Prostate gland (tissue), 2 donors: ENCODE results near the gene LRRC37B. TPM values are rescaled to one million over a fixed set of nuclear protein-coding genes. Genes with fewer than 3 reads are reported as not detected.
"Not testable (repeated sequence)": the region's sequence is repeated elsewhere in the genome, so short reads cannot be mapped to it uniquely, and the experiment has no call there.

ENCODE experiments used
- DNase-seq: peaks from one replicate; pipeline ENCODE4 v3.0.0-alpha.2; 2019; ENCODE audit warnings: low spot score
- H3K27ac ChIP-seq, 2 donors: fragments of 200-600 bp; sonication (generic); 2 replicates each; pipeline ENCODE4 v1.5.1; 2017 to 2019
- H3K27me3 ChIP-seq: fragments of 200-600 bp; sonication (generic); replicated peaks from 2 replicates; pipeline ENCODE4 v1.5.1; 2019; ENCODE audit not compliant: insufficient read depth
- H3K36me3 ChIP-seq, 2 donors: fragments of 200-600 bp; sonication (generic); 1 replicate in 1 of 2; 2 replicates in 1 of 2; pipeline versions ENCODE4 v1.5.1 to v1.8.1; 2017 to 2019
- H3K4me1 ChIP-seq: fragments of 200-600 bp; sonication (generic); replicated peaks from 2 replicates; pipeline ENCODE4 v1.5.1; 2019
- H3K4me3 ChIP-seq, 2 donors: fragments of 200-600 bp; sonication (generic); 2 replicates each; pipeline ENCODE4 v1.5.1; 2017 to 2019
- H3K9me3 ChIP-seq: fragments of 200-600 bp; sonication (generic); 2 replicates; pipeline ENCODE4 v1.5.1; 2017
- CTCF ChIP-seq, 4 experiments: fragments of 200-600 bp in 2 of 4; fragments of 450-650 bp in 2 of 4; sonication (generic) in 2 of 4; IDR thresholded peaks; 1 replicate in 3 of 4; 2 replicates in 1 of 4; pipeline ENCODE4 v1.5.1; 2016 to 2019; ENCODE audit warnings: antibody characterized with exemption in 4 of 4, mild to moderate bottlenecking in 2 of 4, moderate library complexity in 2 of 4
- POLR2A ChIP-seq: fragments of 450-650 bp; IDR thresholded peaks from one replicate; pipeline ENCODE4 v1.6.1; 2016; ENCODE audit warnings: antibody characterized with exemption, mild to moderate bottlenecking
- POLR2AphosphoS5 ChIP-seq: sonication (generic); formaldehyde crosslinking; IDR thresholded peaks from one replicate; pipeline ENCODE4 v1.6.1; 2017; ENCODE audit warnings: antibody characterized with exemption
- WGBS: methylation state at CpG from one replicate; pipeline ENCODE4 v1.1.5; 2018; 5-methylcytosine and 5-hydroxymethylcytosine counted together
- intact Hi-C: fragments of 100-400 bp; cut with DNase I; formaldehyde crosslinking; loops from one replicate; pipeline ENCODE4 v1.14.2; 2022
- total RNA-seq, 2 donors: library from RNA; depleted of rRNA; stranded (reverse); fragments of >200 nt; gene quantifications; one replicate each; pipeline ENCODE4 v1.1.0, GENCODE V29; 2016

Gene LRRC37B
- total RNA-seq, 2 donors from 2014 or later: 8.7 to 23.6 TPM

- Histone ChIP-seq H3K4me1 (no peaks in the 10 kb centered on the region), H3K4me3 (no peak overlapping the region), H3K36me3 (no peaks in the 10 kb centered on the region), H3K27ac (no peak overlapping the region), H3K9me3 (no peaks in the 10 kb centered on the region), H3K27me3 (no peaks in the 10 kb centered on the region)
- TF ChIP-seq CTCF (IDR thresholded peaks at IDR 0.05) (no peak), POLR2AphosphoS5 (no peak), POLR2A (no peak)
- intact Hi-C loops: no loop called here
- 99% methylated on average over 2 of the region's 2 CpGs for WGBS
- no peak for DNase-seq
Observed at GRCh38 chr17:32033223-32033622, 26.0 kb downstream of the LRRC37B start.

DNA sequence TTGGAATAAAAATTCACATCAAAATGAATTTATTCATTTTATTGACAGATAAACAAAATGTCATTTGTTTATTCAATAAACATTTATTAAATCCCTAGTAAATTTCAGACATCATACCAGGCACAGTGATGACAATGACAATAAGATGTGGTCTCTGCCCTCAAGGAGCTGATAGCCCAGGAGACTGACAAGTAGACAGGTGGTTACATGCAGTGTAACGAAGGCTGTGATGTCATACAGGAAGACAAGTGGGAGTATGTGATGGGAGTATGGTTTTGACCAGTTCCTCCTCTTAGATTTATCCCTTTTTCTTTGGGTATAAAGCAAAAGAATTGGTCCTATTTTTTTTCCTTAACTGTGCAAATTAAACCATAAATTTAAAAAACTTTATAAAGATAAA is 26.6 kb downstream of the LRRC37B start:
- H3K36me3 ChIP-seq, H3K27me3 ChIP-seq, H3K4me3 ChIP-seq, H3K4me1 ChIP-seq, intact Hi-C loops, H3K27ac ChIP-seq, H3K9me3 ChIP-seq, DNase-seq: not testable (repeated sequence)
- WGBS: 89% methylated on average over 1 of the region's 1 CpG

DNA sequence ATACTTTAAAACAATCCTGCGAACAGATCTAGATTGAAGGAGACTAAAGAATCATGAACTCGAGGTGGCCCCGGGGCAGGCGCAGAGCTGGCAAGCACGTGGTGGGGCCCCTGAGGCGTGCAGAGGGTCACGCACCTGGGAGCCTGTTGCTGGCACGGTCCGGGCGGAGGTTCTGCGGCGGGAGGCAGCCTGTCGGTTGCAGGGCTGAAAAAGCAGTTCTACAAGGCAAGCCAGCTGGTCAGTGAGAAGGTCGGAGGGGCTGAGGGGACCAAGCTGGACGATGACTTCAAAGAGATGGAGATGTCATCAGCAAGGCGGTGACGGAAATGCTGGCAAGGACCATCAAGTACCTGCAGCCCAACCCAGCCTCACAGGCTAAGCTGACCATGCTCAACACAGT is 33.1 kb downstream of the LRRC37B start:
- intact Hi-C loops, H3K4me3 ChIP-seq, DNase-seq, H3K9me3 ChIP-seq, H3K4me1 ChIP-seq, H3K27me3 ChIP-seq, H3K36me3 ChIP-seq, H3K27ac ChIP-seq: not testable (repeated sequence)
- WGBS: 90% methylated on average over 17 of the region's 17 CpGs

DNA sequence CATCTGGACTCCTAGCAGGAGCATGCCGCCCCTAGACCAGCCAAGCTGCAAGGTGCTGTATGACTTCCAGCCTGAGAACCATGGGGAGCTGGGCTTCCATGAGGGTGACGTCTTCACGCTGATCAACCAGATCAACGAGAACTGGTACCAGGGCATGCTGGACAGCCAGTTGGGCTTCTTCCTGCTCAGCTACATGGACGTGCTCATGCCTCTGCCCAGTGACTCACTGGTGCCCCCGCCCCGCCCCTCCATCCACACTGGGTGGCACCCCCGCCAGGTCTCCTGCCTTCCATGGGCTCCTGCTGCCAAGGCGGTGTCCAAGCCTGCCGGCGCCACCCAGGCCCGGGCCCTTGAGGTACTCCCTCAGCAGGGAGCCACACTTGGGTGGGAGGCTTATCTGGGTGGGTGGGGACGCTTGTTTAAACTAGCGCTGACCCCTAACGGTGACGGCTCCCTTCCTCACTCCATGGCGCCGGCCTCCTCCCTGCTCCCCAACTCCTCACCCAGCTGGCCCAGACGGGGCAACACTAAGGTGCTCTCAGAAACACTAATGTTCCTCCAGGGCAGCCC is 34.2 kb downstream of the LRRC37B start:
- H3K27me3 ChIP-seq, H3K4me3 ChIP-seq, H3K9me3 ChIP-seq, H3K4me1 ChIP-seq, H3K27ac ChIP-seq, H3K36me3 ChIP-seq, DNase-seq, intact Hi-C loops: not testable (repeated sequence)
- 93% methylated on average over 18 of the region's 19 CpGs for WGBS

GRCh38 chr17:32042266-32042665 is 35.1 kb downstream of the LRRC37B start:
- H3K4me1 ChIP-seq, intact Hi-C loops, H3K27me3 ChIP-seq, H3K4me3 ChIP-seq, H3K36me3 ChIP-seq, H3K9me3 ChIP-seq, H3K27ac ChIP-seq, DNase-seq: not testable (repeated sequence)
- 96% methylated on average over 10 of the region's 11 CpGs for WGBS

- DNase-seq, intact Hi-C loops, H3K4me1 ChIP-seq, H3K27me3 ChIP-seq, H3K9me3 ChIP-seq, H3K27ac ChIP-seq, H3K4me3 ChIP-seq, H3K36me3 ChIP-seq: not testable (repeated sequence)
- WGBS: 87% methylated on average over 3 of the region's 3 CpGs
Observed at GRCh38 chr17:32045611-32046010, 38.4 kb downstream of the LRRC37B start.

GRCh38 chr17:32047663-32048062 is 40.5 kb downstream of the LRRC37B start:
- H3K4me1 ChIP-seq, H3K9me3 ChIP-seq, H3K36me3 ChIP-seq, H3K27ac ChIP-seq, intact Hi-C loops, H3K27me3 ChIP-seq, DNase-seq, H3K4me3 ChIP-seq: not testable (repeated sequence)
- 92% methylated on average over 6 of the region's 6 CpGs for WGBS

GRCh38 chr17:32054985-32055384 is 47.8 kb downstream of the LRRC37B start:
- H3K27me3 ChIP-seq, H3K27ac ChIP-seq, DNase-seq, H3K36me3 ChIP-seq, H3K4me3 ChIP-seq, H3K9me3 ChIP-seq, H3K4me1 ChIP-seq, intact Hi-C loops: not testable (repeated sequence)
- 97% methylated on average over 4 of the region's 4 CpGs for WGBS

- intact Hi-C loops, H3K4me1 ChIP-seq, H3K27me3 ChIP-seq, H3K4me3 ChIP-seq, H3K27ac ChIP-seq, H3K9me3 ChIP-seq, DNase-seq, H3K36me3 ChIP-seq: not testable (repeated sequence)
- WGBS: 85% methylated on average over 3 of the region's 3 CpGs
Observed at GRCh38 chr17:32055425-32055824, 48.2 kb downstream of the LRRC37B start.

DNA sequence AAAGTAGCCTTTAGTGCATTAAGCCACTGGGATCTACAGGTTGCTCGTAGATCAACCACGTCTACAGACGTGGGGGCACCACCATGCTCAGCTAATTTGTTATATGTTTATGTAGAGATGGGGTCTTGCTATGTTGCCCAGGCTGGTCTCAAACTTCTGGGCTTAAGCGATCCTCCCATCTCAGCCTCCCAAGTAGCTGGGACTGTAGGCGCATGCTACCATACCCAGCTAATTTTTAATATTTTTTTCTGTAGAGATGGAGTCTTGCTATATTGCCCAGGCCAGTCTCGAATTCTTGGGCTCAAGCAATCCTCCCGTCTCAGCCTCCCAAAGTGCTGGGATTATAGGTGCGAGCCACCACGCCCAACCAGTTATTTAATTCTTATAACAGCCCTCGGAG is 49.3 kb downstream of the LRRC37B start:
- not testable (repeated sequence) for H3K36me3 ChIP-seq
- whole genome bisulfite sequencing: 93% methylated on average over 8 of the region's 10 CpGs

DNA sequence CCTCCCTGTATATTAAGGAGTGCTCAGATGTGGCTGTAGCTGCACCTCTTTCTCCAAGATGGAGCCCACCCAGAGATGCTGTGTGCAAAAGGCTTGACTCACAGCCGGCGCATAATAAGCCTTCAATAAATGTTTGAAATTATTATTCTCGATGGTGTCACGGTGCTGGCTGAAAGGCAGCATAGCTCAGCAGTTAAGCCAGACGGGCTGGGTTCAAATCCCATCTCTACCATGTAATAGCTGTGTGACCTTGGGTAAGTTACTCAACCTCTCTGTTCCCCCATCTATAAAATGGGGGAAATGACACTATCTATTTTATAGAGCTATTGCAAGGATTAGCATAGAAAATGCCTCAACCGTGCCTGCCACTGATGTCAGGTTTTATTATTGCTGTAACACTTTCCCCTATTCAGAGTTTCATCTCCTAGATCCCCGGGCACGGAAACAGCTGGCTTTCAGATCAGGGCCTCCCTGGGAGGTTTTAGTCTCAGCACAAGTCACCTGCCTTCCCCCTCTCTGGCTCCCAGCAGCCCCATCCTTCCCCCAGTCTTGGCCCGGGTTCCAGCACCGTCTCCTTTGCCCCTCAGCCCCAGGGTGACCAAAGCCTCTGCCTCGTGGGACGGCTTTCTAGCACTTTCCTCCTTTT is 50.4 kb downstream of the LRRC37B start:
- intact Hi-C loops, H3K27me3 ChIP-seq, DNase-seq, H3K9me3 ChIP-seq, H3K4me1 ChIP-seq, H3K4me3 ChIP-seq, H3K36me3 ChIP-seq, H3K27ac ChIP-seq: not testable (repeated sequence)
- 60% methylated on average over 12 of the region's 12 CpGs for WGBS

More for the DNA sequence above, 49.3 kb downstream of the LRRC37B start:
- H3K27me3 ChIP-seq, intact Hi-C loops, H3K27ac ChIP-seq, H3K9me3 ChIP-seq, H3K4me3 ChIP-seq, H3K4me1 ChIP-seq, DNase-seq: not testable (repeated sequence)

- H3K4me1 ChIP-seq, H3K9me3 ChIP-seq, H3K27ac ChIP-seq, DNase-seq, intact Hi-C loops, H3K4me3 ChIP-seq, H3K36me3 ChIP-seq, H3K27me3 ChIP-seq: not testable (repeated sequence)
- no CpG with 5 or more reads among the region's 9 CpGs for WGBS
Observed at GRCh38 chr17:32060695-32061094, 53.5 kb downstream of the LRRC37B start.
